ENCODE measurements around the gene POC1B.

GRCh38 chr12:89476232-89476631 is 49.6 kb downstream of the POC1B start:
- TF ChIP-seq, protein P1, sequence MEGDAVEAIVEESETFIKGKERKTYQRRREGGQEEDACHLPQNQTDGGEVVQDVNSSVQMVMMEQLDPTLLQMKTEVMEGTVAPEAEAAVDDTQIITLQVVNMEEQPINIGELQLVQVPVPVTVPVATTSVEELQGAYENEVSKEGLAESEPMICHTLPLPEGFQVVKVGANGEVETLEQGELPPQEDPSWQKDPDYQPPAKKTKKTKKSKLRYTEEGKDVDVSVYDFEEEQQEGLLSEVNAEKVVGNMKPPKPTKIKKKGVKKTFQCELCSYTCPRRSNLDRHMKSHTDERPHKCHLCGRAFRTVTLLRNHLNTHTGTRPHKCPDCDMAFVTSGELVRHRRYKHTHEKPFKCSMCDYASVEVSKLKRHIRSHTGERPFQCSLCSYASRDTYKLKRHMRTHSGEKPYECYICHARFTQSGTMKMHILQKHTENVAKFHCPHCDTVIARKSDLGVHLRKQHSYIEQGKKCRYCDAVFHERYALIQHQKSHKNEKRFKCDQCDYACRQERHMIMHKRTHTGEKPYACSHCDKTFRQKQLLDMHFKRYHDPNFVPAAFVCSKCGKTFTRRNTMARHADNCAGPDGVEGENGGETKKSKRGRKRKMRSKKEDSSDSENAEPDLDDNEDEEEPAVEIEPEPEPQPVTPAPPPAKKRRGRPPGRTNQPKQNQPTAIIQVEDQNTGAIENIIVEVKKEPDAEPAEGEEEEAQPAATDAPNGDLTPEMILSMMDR (IDR thresholded peaks at IDR 0.05; ENCODE audit: low read length), result no peak
- no peak for TF ChIP-seq EZH2 (IDR thresholded peaks at IDR 0.05; ENCODE audit: borderline replicate concordance, low read length)

Data from OCI-LY1 (cell line).